ENCODE results near the gene SHD. TPM values are rescaled to one million over a fixed set of nuclear protein-coding genes. Genes with fewer than 3 reads are reported as not detected.

The SHD gene
- total and polyA plus RNA-seq, 2 of the 8 experiments (the other 6 are each of a cell fraction or from before 2014, with no cell fraction given), result 5.8 to 10.7 TPM

DNA sequence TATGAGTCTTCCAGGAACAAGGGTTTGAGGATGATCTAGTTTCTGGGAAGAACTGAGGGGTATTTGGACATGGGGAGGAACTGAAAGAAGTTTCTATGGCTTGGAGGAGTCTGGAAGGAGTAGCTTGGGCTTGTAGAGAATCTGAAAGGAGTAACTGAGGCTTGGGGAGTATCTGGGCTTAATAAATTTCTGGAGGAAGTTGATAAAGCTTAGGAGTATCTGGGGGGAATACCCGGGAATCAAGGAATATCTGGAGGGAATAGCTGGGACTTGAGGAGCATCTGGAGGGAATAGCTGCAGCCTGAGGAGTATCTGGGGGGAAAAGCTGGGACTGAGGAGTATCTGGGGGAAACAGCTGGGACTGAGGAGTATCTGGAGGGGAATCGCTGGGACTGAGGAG, 41.4 kb downstream of the SHD start:
- Histone ChIP-seq H2BK120ac (replicated peaks; ENCODE audit: low read depth, low read length) (no peak overlapping the region), H4K5ac (ENCODE audit: insufficient read length, low read depth, low read length) (no peak overlapping the region), H3K27ac (ENCODE audit: low read depth, low read length) (no peak overlapping the region), H3K56ac (replicated peaks; ENCODE audit: insufficient read length, low read depth, low read length) (no peak overlapping the region), H2AK5ac (ENCODE audit: low read depth, low read length) (no peak overlapping the region), H2BK5ac (ENCODE audit: low read depth, low read length) (no peak overlapping the region), H3K14ac (ENCODE audit: insufficient read length) (no peak overlapping the region), H3K79me1 (ENCODE audit: low read depth, low read length) (no peaks in the 10 kb centered on the region), H2BK20ac (ENCODE audit: low read length) (no peak overlapping the region), H2BK15ac (ENCODE audit: low read length) (no peak overlapping the region), H3K23ac (ENCODE audit: insufficient read length) (no peak overlapping the region), H3K79me2 (ENCODE audit: control insufficient read depth in 1 of 2, insufficient read depth in 2 of 2, low read length in 2 of 2) (no peaks in the 10 kb centered on the region), H3K9ac (replicated peaks in 1 of 4; ENCODE audit: extremely low read depth in 1 of 4, low read depth in 3 of 4, low read length in 3 of 4) (no peak overlapping the region), H3K9me3 (ENCODE audit: insufficient read depth in 2 of 2, low read depth in 1 of 2, low read length in 1 of 2) (peaks cover 0 to 4% of the 10 kb centered on the region in 2 experiments; a peak in 2 of 4 replicates), H2AFZ (ENCODE audit: low read length) (no peak overlapping the region), H3K4me1 (replicated peaks in 1 of 4; ENCODE audit: control insufficient read depth in 3 of 4, insufficient read depth in 4 of 4, low read length in 3 of 4) (no peaks in the 10 kb centered on the region), H4K91ac (replicated peaks; ENCODE audit: insufficient read length, low read length) (no peak overlapping the region), H3K4me3 (ENCODE audit: extremely low read depth in 1 of 4, insufficient read depth in 2 of 4, low read depth in 3 of 4, low read length in 4 of 4) (no peak overlapping the region), H3K18ac (ENCODE audit: extremely low read depth, low read length) (no peak overlapping the region), H2BK12ac (ENCODE audit: low read depth, low read length) (no peak overlapping the region), H3K23me2 (ENCODE audit: low read depth, low read length) (no peaks in the 10 kb centered on the region; the same call in 1 of the 2 replicates), H3K4ac (replicated peaks; ENCODE audit: insufficient read length, low read depth, low read length) (no peak overlapping the region), H3K27me3 (replicated peaks in 1 of 4; ENCODE audit: control insufficient read depth in 3 of 4, extremely low read depth in 1 of 4, insufficient read depth in 3 of 4, low read length in 3 of 4) (no peaks in the 10 kb centered on the region), H4K8ac (ENCODE audit: extremely low read depth, insufficient read depth, low read length) (no peak overlapping the region), H3K36me3 (ENCODE audit: control insufficient read depth in 2 of 4, insufficient read depth in 4 of 4, low read length in 3 of 4) (peaks cover 3 to 41% (median 15%) of the 10 kb centered on the region in 4 experiments; a peak in 7 of 8 replicates), H3K4me2 (ENCODE audit: insufficient read depth in 1 of 2, low read depth in 2 of 2, low read length in 2 of 2) (no peak overlapping the region), H4K20me1 (replicated peaks in 1 of 2; ENCODE audit: control insufficient read depth in 1 of 2, insufficient read depth in 2 of 2, low read length in 2 of 2) (peaks cover 3 to 4% of the 10 kb centered on the region in 2 experiments)
- DNase-seq (ENCODE audit: low read depth in 1 of 2, low spot score in 2 of 2) (no peak), FAIRE-seq (no peak)
- no peak for TF ChIP-seq HDAC2 (IDR thresholded peaks at IDR 0.05; ENCODE audit: borderline replicate concordance in 1 of 2, low read depth in 2 of 2, low read length in 2 of 2)
- no peak for TF ChIP-seq SP4 (IDR thresholded peaks at IDR 0.05; ENCODE audit: low read length)
- no peak for TF ChIP-seq YY1 (IDR thresholded peaks at IDR 0.05; ENCODE audit: low read depth, low read length)
- TF ChIP-seq SP1 (IDR thresholded peaks at IDR 0.05; ENCODE audit: low read depth, low read length), result no peak
- TF ChIP-seq RXRA (IDR thresholded peaks at IDR 0.05; ENCODE audit: insufficient read depth, low read depth, low read length), result no peak
- TF ChIP-seq POU5F1 (IDR thresholded peaks at IDR 0.05; ENCODE audit: low read depth, low read length), result no peak
- no peak for TF ChIP-seq TBP (IDR thresholded peaks at IDR 0.05; ENCODE audit: low read depth, low read length)
- no peak for TF ChIP-seq SAP30 (IDR thresholded peaks at IDR 0.05; ENCODE audit: insufficient read depth, insufficient replicate concordance, low read length)
- TF ChIP-seq RNF2 (IDR thresholded peaks at IDR 0.05; ENCODE audit: borderline replicate concordance, low read depth, low read length, missing control alignments, poor library complexity, severe bottlenecking), result no peak
- WGBS, 2 experiments (ENCODE audit: extremely low coverage in 1 of 2, insufficient coverage in 1 of 2, insufficient read length in 1 of 2, insufficient replicate concordance in 2 of 2, low coverage in 1 of 2, low lambda C conversion rate in 2 of 2, missing lambda C conversion rate in 1 of 2), result 96% methylated on average over 2 of the region's 2 CpGs; no CpG with 5 or more reads in 1 of the 2 experiments
- ChIA-PET POLR2A (ENCODE audit: partially characterized antibody) (interaction anchor here (0.8 to 7.4 kb wide), 6 partner anchors 12 to 86 kb away, joined by 3 to 86 read pairs (median 4); partner anchors contain the start of genes FSD1 and MPND), CTCF (ENCODE audit: partially characterized antibody) (interaction anchor here (0.6 to 8.2 kb wide), 7 partner anchors 18 to 124 kb away, joined by 3 to 71 read pairs (median 3); partner anchors contain the start of genes SH3GL1 and STAP2)
